HL-60 (cell line): ENCODE results near the gene ADAMTSL5.

ENCODE experiments used
- DNase-seq, 2 experiments: peaks; one replicate each; pipeline ENCODE4 v3.0.0-alpha.2; 2010 to 2020; ENCODE audit warnings: low read depth in 1 of 2, low spot score in 1 of 2
- H3K27ac ChIP-seq: fragments of 250-450 bp; sonication (Bioruptor Pico); replicated peaks from 2 replicates; pipeline ENCODE4 v1.5.1; 2020; ENCODE audit warnings: mild to moderate bottlenecking, moderate library complexity
- H3K27me3 ChIP-seq: fragments of 250-450 bp; sonication (Bioruptor Pico); 2 replicates; pipeline ENCODE4 v1.5.1; 2021; ENCODE audit warnings: mild to moderate bottlenecking, moderate library complexity; ENCODE audit not compliant: insufficient read depth, poor library complexity, severe bottlenecking
- H3K4me3 ChIP-seq: replicated peaks from 2 replicates; pipeline ENCODE4 v1.5.1; 2011; ENCODE audit warnings: mild to moderate bottlenecking, control low read depth, low read length; ENCODE audit not compliant: insufficient read depth
- GABPA ChIP-seq: IDR thresholded peaks from 2 replicates; pipeline ENCODE4 v1.6.1; 2012; ENCODE audit warnings: low read depth
- POLR2AphosphoS5 ChIP-seq: IDR thresholded peaks from 2 replicates; pipeline ENCODE4 v1.6.1; 2012; ENCODE audit warnings: low read depth
- SPI1 ChIP-seq: IDR thresholded peaks from 2 replicates; pipeline ENCODE4 v1.6.1; 2012; ENCODE audit warnings: low read depth, mild to moderate bottlenecking, borderline replicate concordance
- TF ChIP-seq, protein P1 (sequence below): IDR thresholded peaks from one replicate; pipeline ENCODE4 v1.5.1; 2011; ENCODE audit warnings: low read length, control low read depth, inconsistent platforms; ENCODE audit not compliant: insufficient read depth
- TF ChIP-seq, protein P2 (sequence below): IDR thresholded peaks from 2 replicates; pipeline ENCODE4 v1.6.1; 2012; ENCODE audit warnings: low read depth; ENCODE audit not compliant: insufficient replicate concordance

Gene ADAMTSL5

DNA sequence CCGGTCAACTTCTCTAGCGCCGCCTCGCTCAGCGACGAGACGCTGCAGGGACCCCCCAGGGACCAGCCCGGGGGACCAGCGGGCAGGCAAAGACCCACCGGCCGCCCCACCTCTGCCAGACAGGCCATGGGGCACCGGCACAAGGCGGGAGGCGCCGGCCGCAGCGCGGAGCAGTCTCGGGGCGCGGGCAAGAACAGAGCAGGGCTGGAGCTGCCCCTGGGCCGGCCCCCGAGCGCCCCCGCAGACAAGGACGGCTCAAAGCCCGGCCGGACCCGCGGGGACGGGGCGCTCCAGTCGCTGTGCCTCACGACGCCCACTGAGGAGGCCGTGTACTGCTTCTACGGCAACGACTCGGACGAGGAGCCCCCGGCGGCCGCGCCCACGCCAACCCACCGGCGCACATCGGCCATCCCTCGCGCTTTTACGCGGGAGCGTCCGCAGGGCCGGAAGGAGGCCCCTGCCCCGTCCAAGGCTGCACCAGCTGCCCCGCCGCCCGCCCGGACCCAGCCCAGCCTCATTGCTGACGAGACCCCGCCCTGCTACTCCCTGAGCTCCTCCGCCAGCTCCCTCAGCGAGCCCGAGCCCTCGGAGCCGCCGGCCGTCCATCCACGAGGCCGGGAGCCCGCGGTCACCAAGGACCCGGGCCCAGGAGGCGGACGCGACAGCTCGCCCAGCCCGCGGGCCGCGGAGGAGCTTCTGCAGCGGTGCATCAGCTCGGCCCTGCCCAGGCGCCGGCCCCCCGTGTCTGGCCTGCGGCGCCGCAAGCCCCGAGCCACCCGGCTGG, 45.1 kb downstream of the ADAMTSL5 start:
- no peak for TF ChIP-seq POLR2AphosphoS5
- TF ChIP-seq, protein P1, sequence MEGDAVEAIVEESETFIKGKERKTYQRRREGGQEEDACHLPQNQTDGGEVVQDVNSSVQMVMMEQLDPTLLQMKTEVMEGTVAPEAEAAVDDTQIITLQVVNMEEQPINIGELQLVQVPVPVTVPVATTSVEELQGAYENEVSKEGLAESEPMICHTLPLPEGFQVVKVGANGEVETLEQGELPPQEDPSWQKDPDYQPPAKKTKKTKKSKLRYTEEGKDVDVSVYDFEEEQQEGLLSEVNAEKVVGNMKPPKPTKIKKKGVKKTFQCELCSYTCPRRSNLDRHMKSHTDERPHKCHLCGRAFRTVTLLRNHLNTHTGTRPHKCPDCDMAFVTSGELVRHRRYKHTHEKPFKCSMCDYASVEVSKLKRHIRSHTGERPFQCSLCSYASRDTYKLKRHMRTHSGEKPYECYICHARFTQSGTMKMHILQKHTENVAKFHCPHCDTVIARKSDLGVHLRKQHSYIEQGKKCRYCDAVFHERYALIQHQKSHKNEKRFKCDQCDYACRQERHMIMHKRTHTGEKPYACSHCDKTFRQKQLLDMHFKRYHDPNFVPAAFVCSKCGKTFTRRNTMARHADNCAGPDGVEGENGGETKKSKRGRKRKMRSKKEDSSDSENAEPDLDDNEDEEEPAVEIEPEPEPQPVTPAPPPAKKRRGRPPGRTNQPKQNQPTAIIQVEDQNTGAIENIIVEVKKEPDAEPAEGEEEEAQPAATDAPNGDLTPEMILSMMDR, result no peak
- TF ChIP-seq, protein P2, sequence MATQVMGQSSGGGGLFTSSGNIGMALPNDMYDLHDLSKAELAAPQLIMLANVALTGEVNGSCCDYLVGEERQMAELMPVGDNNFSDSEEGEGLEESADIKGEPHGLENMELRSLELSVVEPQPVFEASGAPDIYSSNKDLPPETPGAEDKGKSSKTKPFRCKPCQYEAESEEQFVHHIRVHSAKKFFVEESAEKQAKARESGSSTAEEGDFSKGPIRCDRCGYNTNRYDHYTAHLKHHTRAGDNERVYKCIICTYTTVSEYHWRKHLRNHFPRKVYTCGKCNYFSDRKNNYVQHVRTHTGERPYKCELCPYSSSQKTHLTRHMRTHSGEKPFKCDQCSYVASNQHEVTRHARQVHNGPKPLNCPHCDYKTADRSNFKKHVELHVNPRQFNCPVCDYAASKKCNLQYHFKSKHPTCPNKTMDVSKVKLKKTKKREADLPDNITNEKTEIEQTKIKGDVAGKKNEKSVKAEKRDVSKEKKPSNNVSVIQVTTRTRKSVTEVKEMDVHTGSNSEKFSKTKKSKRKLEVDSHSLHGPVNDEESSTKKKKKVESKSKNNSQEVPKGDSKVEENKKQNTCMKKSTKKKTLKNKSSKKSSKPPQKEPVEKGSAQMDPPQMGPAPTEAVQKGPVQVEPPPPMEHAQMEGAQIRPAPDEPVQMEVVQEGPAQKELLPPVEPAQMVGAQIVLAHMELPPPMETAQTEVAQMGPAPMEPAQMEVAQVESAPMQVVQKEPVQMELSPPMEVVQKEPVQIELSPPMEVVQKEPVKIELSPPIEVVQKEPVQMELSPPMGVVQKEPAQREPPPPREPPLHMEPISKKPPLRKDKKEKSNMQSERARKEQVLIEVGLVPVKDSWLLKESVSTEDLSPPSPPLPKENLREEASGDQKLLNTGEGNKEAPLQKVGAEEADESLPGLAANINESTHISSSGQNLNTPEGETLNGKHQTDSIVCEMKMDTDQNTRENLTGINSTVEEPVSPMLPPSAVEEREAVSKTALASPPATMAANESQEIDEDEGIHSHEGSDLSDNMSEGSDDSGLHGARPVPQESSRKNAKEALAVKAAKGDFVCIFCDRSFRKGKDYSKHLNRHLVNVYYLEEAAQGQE, result no peak
- no peak for TF ChIP-seq SPI1
- no peak for TF ChIP-seq GABPA
- no peak overlapping the region for H3K27ac ChIP-seq
- no peak overlapping the region for H3K4me3 ChIP-seq
- no peak for DNase-seq
- H3K27me3 ChIP-seq, result peaks cover 48% of the 10 kb centered on the region

DNA sequence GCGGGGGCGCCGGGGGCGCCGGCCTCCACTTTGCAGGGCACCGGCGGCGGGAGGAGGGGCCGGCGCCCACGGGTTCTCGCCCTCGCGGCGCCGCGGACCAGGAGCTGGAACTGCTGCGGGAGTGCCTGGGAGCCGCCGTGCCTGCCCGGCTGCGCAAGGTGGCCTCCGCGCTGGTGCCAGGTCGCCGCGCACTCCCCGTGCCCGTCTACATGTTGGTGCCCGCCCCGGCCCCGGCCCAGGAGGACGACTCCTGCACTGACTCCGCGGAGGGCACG, 45.7 kb downstream of the ADAMTSL5 start:
- H3K27me3 ChIP-seq, result peaks cover 46% of the 10 kb centered on the region
- TF ChIP-seq SPI1 (no peak), GABPA (no peak), POLR2AphosphoS5 (no peak)
- TF ChIP-seq, protein P2, result no peak
- TF ChIP-seq, protein P1, result no peak
- H3K4me3 ChIP-seq, result no peak overlapping the region
- no peak for DNase-seq
- H3K27ac ChIP-seq, result no peak overlapping the region

DNA sequence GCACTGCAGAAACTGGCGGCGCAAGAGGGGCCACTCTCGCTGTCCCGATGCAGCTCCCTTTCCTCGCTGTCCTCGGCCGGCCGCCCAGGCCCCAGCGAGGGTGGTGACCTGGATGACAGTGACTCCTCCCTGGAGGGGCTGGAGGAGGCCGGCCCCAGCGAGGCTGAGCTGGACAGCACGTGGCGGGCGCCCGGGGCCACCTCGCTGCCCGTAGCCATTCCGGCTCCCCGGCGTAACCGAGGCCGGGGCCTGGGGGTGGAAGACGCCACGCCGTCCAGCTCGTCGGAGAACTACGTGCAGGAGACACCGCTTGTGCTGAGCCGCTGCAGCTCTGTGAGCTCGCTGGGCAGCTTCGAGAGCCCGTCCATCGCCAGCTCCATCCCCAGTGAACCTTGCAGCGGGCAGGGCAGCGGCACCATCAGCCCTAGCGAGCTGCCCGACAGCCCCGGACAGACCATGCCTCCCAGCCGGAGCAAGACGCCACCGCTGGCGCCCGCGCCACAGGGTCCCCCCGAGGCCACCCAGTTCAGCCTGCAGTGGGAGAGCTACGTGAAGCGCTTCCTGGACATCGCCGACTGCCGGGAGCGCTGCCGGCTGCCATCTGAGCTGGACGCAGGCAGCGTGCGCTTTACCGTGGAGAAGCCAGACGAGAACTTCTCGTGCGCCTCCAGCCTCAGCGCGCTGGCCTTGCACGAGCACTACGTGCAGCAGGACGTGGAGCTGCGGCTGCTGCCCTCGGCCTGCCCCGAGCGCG, 46.2 kb downstream of the ADAMTSL5 start:
- DNase-seq, result no peak
- Histone ChIP-seq H3K27me3 (peaks cover 41% of the 10 kb centered on the region), H3K27ac (no peak overlapping the region), H3K4me3 (no peak overlapping the region)
- TF ChIP-seq GABPA, result no peak
- TF ChIP-seq POLR2AphosphoS5, result no peak
- TF ChIP-seq, protein P1, result no peak
- no peak for TF ChIP-seq SPI1
- TF ChIP-seq, protein P2, result no peak
